Activated naive CD8-positive, alpha-beta T cell (primary cell): Measurements from ENCODE around the gene FRMPD2.
"Not testable (repeated sequence)": the region's sequence is repeated elsewhere in the genome, so short reads cannot be mapped to it uniquely, and the experiment has no call there.

Source experiments
- H3K27ac Mint-ChIP-seq: one replicate; pipeline ENCODE4 v1.8.0; 2021; ENCODE audit warnings: mixed read lengths
- H3K27me3 Mint-ChIP-seq: one replicate; pipeline ENCODE4 v1.8.0; 2021; ENCODE audit warnings: mixed read lengths
- H3K36me3 Mint-ChIP-seq: one replicate; pipeline ENCODE4 v1.8.0; 2021; ENCODE audit warnings: mixed read lengths
- H3K4me1 Mint-ChIP-seq: one replicate; pipeline ENCODE4 v1.8.0; 2021; ENCODE audit warnings: low read depth, mixed read lengths
- H3K4me3 Mint-ChIP-seq: one replicate; pipeline ENCODE4 v1.8.0; 2021; ENCODE audit warnings: mild to moderate bottlenecking, mixed read lengths
- H3K9me3 Mint-ChIP-seq: one replicate; pipeline ENCODE4 v1.8.0; 2021; ENCODE audit warnings: low read depth, mixed read lengths

FRMPD2 gene

DNA sequence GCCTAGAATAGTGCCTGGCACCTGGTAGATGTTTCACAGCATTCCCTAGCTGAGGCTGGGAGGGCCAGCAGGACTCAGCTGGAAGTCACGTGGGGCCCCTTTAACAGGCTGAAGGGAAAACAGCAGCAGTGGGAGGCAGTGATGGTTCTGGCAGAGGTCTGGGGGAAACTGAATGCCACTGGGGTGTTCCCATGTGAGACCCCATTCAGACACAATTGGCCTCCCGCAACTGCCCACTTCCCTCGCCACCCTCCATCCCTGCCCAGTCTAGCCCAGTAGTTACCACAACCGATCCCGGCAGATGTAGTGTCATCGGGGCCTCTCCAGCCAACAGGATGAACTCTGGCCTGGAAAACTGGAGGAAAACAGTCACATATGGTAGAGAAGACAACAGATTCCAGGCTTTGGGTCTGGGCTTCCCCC is 38.3 kb downstream of the FRMPD2 start:
- no peaks in the 10 kb centered on the region for H3K4me1 Mint-ChIP-seq
- H3K4me3 Mint-ChIP-seq, result no peak overlapping the region
- no peaks in the 10 kb centered on the region for H3K36me3 Mint-ChIP-seq
- H3K27ac Mint-ChIP-seq, result no peak overlapping the region
- H3K9me3 Mint-ChIP-seq, result no peaks in the 10 kb centered on the region
- H3K27me3 Mint-ChIP-seq, result no peaks in the 10 kb centered on the region

GRCh38 chr10:48235501-48235900 is 39.0 kb downstream of the FRMPD2 start:
- H3K4me1 Mint-ChIP-seq, result no peaks in the 10 kb centered on the region
- H3K36me3 Mint-ChIP-seq, result no peaks in the 10 kb centered on the region
- no peak overlapping the region for H3K4me3 Mint-ChIP-seq
- no peaks in the 10 kb centered on the region for H3K27me3 Mint-ChIP-seq
- H3K9me3 Mint-ChIP-seq, result no peaks in the 10 kb centered on the region
- no peak overlapping the region for H3K27ac Mint-ChIP-seq

DNA sequence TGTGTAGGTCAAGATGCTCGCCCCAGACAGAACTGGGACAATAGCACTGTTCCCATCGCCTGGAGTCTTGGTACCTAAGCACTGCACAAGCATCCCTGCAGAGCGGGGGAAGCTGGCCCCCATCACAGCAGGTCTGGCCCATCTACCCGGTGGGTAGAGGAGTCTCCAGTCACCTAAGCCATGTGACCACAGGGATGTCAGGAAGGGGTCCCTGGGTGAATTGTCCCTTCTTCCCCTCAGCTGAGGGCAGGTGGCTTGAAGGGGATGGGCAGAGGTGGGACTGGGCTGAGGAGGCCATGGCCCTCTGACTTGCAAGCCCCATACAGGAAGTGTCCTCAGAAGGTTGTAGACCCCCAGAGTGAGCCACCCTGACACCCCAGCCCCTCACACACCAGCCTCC is 39.7 kb downstream of the FRMPD2 start:
- Mint-ChIP-seq H3K27me3 (no peaks in the 10 kb centered on the region), H3K4me1 (no peaks in the 10 kb centered on the region), H3K27ac (no peak overlapping the region), H3K36me3 (no peaks in the 10 kb centered on the region), H3K9me3 (no peaks in the 10 kb centered on the region), H3K4me3 (no peak overlapping the region)

DNA sequence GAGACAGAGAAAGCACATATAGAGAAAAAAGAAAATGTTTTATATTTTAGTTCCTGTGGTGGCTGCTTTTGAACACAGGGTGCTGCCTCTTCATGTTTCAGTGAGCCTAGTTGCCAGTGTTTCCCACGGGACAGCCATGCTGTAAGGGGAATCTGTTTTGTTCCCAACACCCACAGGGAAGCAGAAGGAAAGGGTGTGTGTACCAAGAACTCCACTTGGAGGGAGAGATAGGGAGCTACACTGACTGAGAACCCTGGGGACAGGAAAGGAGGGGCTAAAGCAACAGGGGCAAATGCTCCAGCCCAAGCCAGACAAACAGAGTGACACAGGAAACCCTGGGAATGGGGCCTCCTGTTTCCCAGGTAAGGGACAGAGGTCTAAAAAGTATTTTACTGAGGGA is 40.2 kb downstream of the FRMPD2 start:
- no peaks in the 10 kb centered on the region for H3K4me1 Mint-ChIP-seq
- H3K4me3 Mint-ChIP-seq, result no peak overlapping the region
- no peaks in the 10 kb centered on the region for H3K27me3 Mint-ChIP-seq
- no peaks in the 10 kb centered on the region for H3K9me3 Mint-ChIP-seq
- H3K36me3 Mint-ChIP-seq, result no peaks in the 10 kb centered on the region
- no peak overlapping the region for H3K27ac Mint-ChIP-seq

DNA sequence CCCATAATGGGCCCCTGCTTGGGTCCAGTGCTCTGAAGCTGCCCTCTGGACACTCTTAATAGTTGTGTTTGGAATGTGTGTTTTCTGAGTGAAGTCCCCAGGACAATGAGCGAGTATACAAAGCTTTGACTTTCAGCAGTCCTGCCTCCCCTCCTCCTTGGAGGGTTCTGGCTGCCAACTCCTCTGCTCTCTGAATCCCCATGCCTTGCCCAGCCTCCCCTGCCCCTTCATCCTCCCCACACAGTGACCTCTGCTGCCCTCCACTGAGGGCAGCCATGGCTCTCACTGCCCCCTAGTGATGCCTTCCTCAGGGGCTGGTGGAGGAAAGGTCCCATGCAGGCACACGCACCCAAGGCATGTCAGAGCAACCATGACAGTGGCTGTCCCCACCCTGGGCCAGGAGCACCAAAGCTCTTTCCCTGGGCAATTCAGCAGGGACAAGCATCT is 40.9 kb downstream of the FRMPD2 start:
- Mint-ChIP-seq H3K4me1 (no peaks in the 10 kb centered on the region), H3K27me3 (no peaks in the 10 kb centered on the region), H3K36me3 (no peaks in the 10 kb centered on the region), H3K27ac (no peak overlapping the region), H3K4me3 (no peak overlapping the region), H3K9me3 (no peaks in the 10 kb centered on the region)

GRCh38 chr10:48232717-48233447 is 41.6 kb downstream of the FRMPD2 start:
- Mint-ChIP-seq H3K36me3 (no peaks in the 10 kb centered on the region), H3K27me3 (no peaks in the 10 kb centered on the region), H3K4me3 (no peak overlapping the region), H3K27ac (no peak overlapping the region), H3K4me1 (no peaks in the 10 kb centered on the region), H3K9me3 (no peaks in the 10 kb centered on the region)

DNA sequence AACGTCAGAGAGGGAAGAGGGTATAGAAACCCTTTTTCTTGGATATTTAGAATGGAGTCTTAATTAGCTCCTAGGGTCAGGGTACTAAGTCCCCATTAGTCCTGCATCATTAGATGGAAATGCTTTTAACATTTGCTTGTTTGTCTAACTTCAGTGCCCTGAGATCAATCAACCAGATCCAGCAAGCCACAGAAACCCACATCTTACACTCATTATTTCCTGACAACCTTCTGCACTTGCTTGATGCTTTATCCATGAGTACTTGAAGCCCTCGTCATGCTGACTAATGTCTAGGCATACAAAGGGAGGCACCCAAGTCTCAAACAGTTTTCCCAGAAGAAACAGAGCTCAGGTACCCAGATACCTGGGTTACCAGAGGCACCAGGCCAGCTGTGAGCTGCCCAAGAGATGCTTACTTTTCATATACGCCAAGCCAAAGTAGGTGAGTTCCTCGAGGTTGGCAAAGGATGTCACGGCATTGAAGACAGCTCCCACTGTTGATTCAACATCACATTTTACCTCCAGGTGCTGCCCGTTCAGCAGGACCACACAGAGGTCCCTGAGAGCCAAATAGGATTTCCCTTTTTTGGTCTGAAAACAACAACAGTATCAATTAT is 42.7 kb downstream of the FRMPD2 start:
- Mint-ChIP-seq H3K4me3 (no peak overlapping the region), H3K27me3 (no peaks in the 10 kb centered on the region), H3K9me3 (no peaks in the 10 kb centered on the region), H3K36me3 (no peaks in the 10 kb centered on the region), H3K27ac (no peak overlapping the region), H3K4me1 (no peaks in the 10 kb centered on the region)

GRCh38 chr10:48231178-48231577 is 43.3 kb downstream of the FRMPD2 start:
- Mint-ChIP-seq H3K27ac (no peak overlapping the region), H3K36me3 (no peaks in the 10 kb centered on the region), H3K4me3 (no peak overlapping the region), H3K4me1 (no peaks in the 10 kb centered on the region), H3K27me3 (no peaks in the 10 kb centered on the region), H3K9me3 (no peaks in the 10 kb centered on the region)

- H3K4me3 Mint-ChIP-seq, result no peak overlapping the region
- no peaks in the 10 kb centered on the region for H3K36me3 Mint-ChIP-seq
- H3K27me3 Mint-ChIP-seq, result peaks cover 2% of the 10 kb centered on the region
- no peaks in the 10 kb centered on the region for H3K4me1 Mint-ChIP-seq
- no peak overlapping the region for H3K27ac Mint-ChIP-seq
- H3K9me3 Mint-ChIP-seq, result no peaks in the 10 kb centered on the region
Measured at GRCh38 chr10:48227213-48227612, 47.3 kb downstream of the FRMPD2 start.

- no peaks in the 10 kb centered on the region for H3K36me3 Mint-ChIP-seq
- H3K27ac Mint-ChIP-seq, result no peak overlapping the region
- peaks cover 2% of the 10 kb centered on the region for H3K27me3 Mint-ChIP-seq
- H3K4me3 Mint-ChIP-seq, result no peak overlapping the region
- H3K9me3 Mint-ChIP-seq, result no peaks in the 10 kb centered on the region
- no peaks in the 10 kb centered on the region for H3K4me1 Mint-ChIP-seq
Measured at GRCh38 chr10:48224979-48225560, 49.4 kb downstream of the FRMPD2 start.

GRCh38 chr10:48224296-48224695 is 50.2 kb downstream of the FRMPD2 start:
- Mint-ChIP-seq H3K36me3 (no peaks in the 10 kb centered on the region), H3K27me3 (peaks cover 5% of the 10 kb centered on the region), H3K9me3 (no peaks in the 10 kb centered on the region)

GRCh38 chr10:48221814-48222213 is 52.7 kb downstream of the FRMPD2 start:
- Mint-ChIP-seq H3K36me3 (peaks cover 2% of the 10 kb centered on the region), H3K4me1 (no peaks in the 10 kb centered on the region), H3K4me3 (no peak overlapping the region), H3K9me3 (no peaks in the 10 kb centered on the region), H3K27ac (no peak overlapping the region), H3K27me3 (peaks cover 5% of the 10 kb centered on the region)

More at GRCh38 chr10:48224296-48224695, 50.2 kb downstream of the FRMPD2 start:
- H3K4me3 Mint-ChIP-seq, result no peak overlapping the region
- H3K4me1 Mint-ChIP-seq, result no peaks in the 10 kb centered on the region
- no peak overlapping the region for H3K27ac Mint-ChIP-seq

DNA sequence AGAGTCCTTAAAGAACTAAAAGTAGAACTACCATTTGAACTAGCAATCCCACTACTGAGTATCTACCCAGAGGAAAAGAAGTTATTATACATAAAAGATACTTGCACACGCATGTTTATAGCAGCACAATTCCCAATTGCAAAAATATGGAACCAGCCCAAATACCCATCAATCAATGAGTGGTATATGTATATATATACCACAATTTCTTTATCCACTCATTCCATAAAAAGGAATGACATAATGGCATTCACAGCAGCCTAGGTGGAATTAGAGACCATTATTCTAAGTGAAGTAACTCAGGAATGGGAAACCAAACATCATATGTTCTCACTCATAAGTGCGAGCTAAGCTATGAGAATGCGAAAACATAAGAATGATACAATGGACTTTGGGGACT is 53.5 kb downstream of the FRMPD2 start:
- not testable (repeated sequence) for H3K4me1 Mint-ChIP-seq, H3K9me3 Mint-ChIP-seq

DNA sequence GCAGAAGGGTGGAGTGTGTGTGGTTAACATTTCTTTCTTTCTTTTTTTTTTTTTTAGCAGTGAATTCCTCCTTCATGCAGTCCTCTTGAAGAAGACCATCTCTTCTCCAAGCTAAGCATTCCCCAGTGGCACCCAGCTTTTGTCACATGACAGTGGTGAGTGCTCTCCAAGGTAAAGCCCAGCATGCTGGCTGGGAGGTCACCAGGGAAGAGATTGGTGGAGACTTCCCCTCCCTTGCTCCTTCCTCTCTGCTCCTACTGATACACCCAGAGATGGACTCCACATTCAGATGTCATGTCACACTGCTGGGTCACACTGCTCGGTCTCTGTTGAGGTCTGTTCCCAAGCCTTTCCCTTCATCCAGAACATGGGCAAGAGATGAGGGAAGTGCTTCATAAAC is 55.3 kb downstream of the FRMPD2 start:
- no peaks in the 10 kb centered on the region for H3K4me1 Mint-ChIP-seq
- no peaks in the 10 kb centered on the region for H3K9me3 Mint-ChIP-seq
- no peak overlapping the region for H3K4me3 Mint-ChIP-seq
- H3K36me3 Mint-ChIP-seq, result peaks cover 2% of the 10 kb centered on the region
- no peak overlapping the region for H3K27ac Mint-ChIP-seq
- H3K27me3 Mint-ChIP-seq, result peaks cover 5% of the 10 kb centered on the region

More for the DNA sequence above, 53.5 kb downstream of the FRMPD2 start:
- not testable (repeated sequence) for H3K36me3 Mint-ChIP-seq, H3K27me3 Mint-ChIP-seq, H3K27ac Mint-ChIP-seq, H3K4me3 Mint-ChIP-seq

GRCh38 chr10:48216744-48217143 is 57.8 kb downstream of the FRMPD2 start:
- H3K9me3 Mint-ChIP-seq, result no peaks in the 10 kb centered on the region
- no peak overlapping the region for H3K4me3 Mint-ChIP-seq
- H3K4me1 Mint-ChIP-seq, result no peaks in the 10 kb centered on the region
- H3K27ac Mint-ChIP-seq, result no peak overlapping the region
- H3K36me3 Mint-ChIP-seq, result peaks cover 2% of the 10 kb centered on the region
- H3K27me3 Mint-ChIP-seq, result peaks cover 3% of the 10 kb centered on the region

- no peak overlapping the region for H3K4me3 Mint-ChIP-seq
- H3K27ac Mint-ChIP-seq, result no peak overlapping the region
- H3K36me3 Mint-ChIP-seq, result peaks cover 2% of the 10 kb centered on the region
- peaks cover 3% of the 10 kb centered on the region for H3K27me3 Mint-ChIP-seq
- no peaks in the 10 kb centered on the region for H3K9me3 Mint-ChIP-seq
- H3K4me1 Mint-ChIP-seq, result no peaks in the 10 kb centered on the region
Measured at GRCh38 chr10:48216204-48216505, 58.3 kb downstream of the FRMPD2 start.
